Kidney (tissue), 14 donors: ENCODE data around the gene ITGA2B. TPM values are rescaled to one million over a fixed set of nuclear protein-coding genes. Genes with fewer than 3 reads are reported as not detected.

Experiments
- DNase-seq, 5 donors: peaks; one replicate each; pipeline ENCODE4 v3.0.0-alpha.2; 2013 to 2020
- FAIRE-seq: peaks from 2 replicates; lab custom pipeline; 2012; peaks lifted over from hg19 to GRCh38; lab: Jason Lieb, UNC
- H3K27ac ChIP-seq, 2 donors: one replicate each; pipeline ENCODE4 v1.7.0; 2013; ENCODE audit warnings: low read depth in 2 of 2, low read length in 2 of 2, inconsistent platforms in 1 of 2
- H3K27me3 ChIP-seq: one replicate; pipeline ENCODE4 v1.7.1; 2013; ENCODE audit warnings: low read length, inconsistent platforms; ENCODE audit not compliant: control insufficient read depth, insufficient read depth
- H3K36me3 ChIP-seq, 3 donors: one replicate each; pipeline versions ENCODE4 v1.7.0 to v1.7.1; 2013; ENCODE audit warnings: low read length in 3 of 3, control low read depth in 1 of 3, inconsistent platforms in 1 of 3; ENCODE audit not compliant: insufficient read depth in 3 of 3, control insufficient read depth in 2 of 3
- H3K4me1 ChIP-seq, 3 donors: one replicate each; pipeline versions ENCODE4 v1.7.0 to v1.7.1; 2013; ENCODE audit warnings: low read length in 3 of 3, inconsistent platforms in 1 of 3, low read depth in 1 of 3; ENCODE audit not compliant: control insufficient read depth in 2 of 3, insufficient read depth in 2 of 3
- H3K4me3 ChIP-seq, 3 donors: one replicate each; pipeline versions ENCODE4 v1.7.0 to v1.8.1; 2013; ENCODE audit warnings: low read length in 3 of 3, control low read depth in 1 of 3, inconsistent platforms in 1 of 3
- H3K9ac ChIP-seq, 3 donors: one replicate each; pipeline versions ENCODE4 v1.7.0 to v1.7.1; 2013; ENCODE audit warnings: low read length in 3 of 3, control low read depth in 1 of 3, inconsistent platforms in 1 of 3
- H3K9me3 ChIP-seq, 3 donors: one replicate each; pipeline versions ENCODE4 v1.7.0 to v1.7.1; 2013; ENCODE audit warnings: low read length in 3 of 3, control low read depth in 1 of 3, inconsistent platforms in 1 of 3; ENCODE audit not compliant: control insufficient read depth in 2 of 3, insufficient read depth in 1 of 3
- intact Hi-C: fragments of 100-400 bp; cut with DNase I; formaldehyde crosslinking; loops from one replicate; pipeline ENCODE4 v1.11.1; 2022
- polyA plus RNA-seq: library from polyadenylated mRNA; stranded (reverse); fragments of 350-450 nt; fragmentation: Illumina TruSeq; extraction: RNeasy Lipid Tissue Mini Kit (QIAGEN cat#74804); gene quantifications from one replicate; pipeline ENCODE4 v1.2.3, GENCODE V29; 2014; ENCODE audit warnings: low read depth, low replicate concordance; ENCODE audit not compliant: insufficient read depth
- total RNA-seq: library from RNA; stranded (reverse); fragmentation: NEBNext Ultra II Directional; extraction: Animal tissue kit (Norgen Biotek cat#: 25700); gene quantifications from one replicate; pipeline ENCODE4 v1.2.1, GENCODE V29; 2021
- TF ChIP-seq, protein P1 (sequence below): IDR thresholded peaks from 3 replicates; pipeline ENCODE4 v1.5.1; 2012; ENCODE audit warnings: mild to moderate bottlenecking, moderate library complexity, borderline replicate concordance; ENCODE audit not compliant: insufficient read depth; ENCODE audit errors: extremely low read depth
- donor health status: control.
- donor health status: control.
- donor health status: control.
- donor health status: control.
- donor health status: control.
- donor health status: DM: yes; HTN: yes; CAD: no.
- donor health status: Normal renal cell carcinoma (clear cell type).

Gene ITGA2B
- total and polyA plus RNA-seq, 2 donors from 2014 or later: 0.67 to 1.7 TPM

GRCh38 chr17:44326861-44327444 lies 62.5 kb downstream of the ITGA2B start:
- Histone ChIP-seq H3K36me3 (peaks cover 0 to 6% (median 2%) of the 10 kb centered on the region in 3 donors), H3K9me3 (no peaks in the 10 kb centered on the region), H3K4me1 (peaks cover 0 to 16% (median 0%) of the 10 kb centered on the region in 3 donors), H3K27me3 (no peaks in the 10 kb centered on the region), H3K27ac (peak overlapping the region in 1 of 2 donors; percentile 63), H3K9ac (no peak overlapping the region), H3K4me3 (peak overlapping the region in 2 of 3 donors; percentile 16 to 49)
- TF ChIP-seq, protein P1, sequence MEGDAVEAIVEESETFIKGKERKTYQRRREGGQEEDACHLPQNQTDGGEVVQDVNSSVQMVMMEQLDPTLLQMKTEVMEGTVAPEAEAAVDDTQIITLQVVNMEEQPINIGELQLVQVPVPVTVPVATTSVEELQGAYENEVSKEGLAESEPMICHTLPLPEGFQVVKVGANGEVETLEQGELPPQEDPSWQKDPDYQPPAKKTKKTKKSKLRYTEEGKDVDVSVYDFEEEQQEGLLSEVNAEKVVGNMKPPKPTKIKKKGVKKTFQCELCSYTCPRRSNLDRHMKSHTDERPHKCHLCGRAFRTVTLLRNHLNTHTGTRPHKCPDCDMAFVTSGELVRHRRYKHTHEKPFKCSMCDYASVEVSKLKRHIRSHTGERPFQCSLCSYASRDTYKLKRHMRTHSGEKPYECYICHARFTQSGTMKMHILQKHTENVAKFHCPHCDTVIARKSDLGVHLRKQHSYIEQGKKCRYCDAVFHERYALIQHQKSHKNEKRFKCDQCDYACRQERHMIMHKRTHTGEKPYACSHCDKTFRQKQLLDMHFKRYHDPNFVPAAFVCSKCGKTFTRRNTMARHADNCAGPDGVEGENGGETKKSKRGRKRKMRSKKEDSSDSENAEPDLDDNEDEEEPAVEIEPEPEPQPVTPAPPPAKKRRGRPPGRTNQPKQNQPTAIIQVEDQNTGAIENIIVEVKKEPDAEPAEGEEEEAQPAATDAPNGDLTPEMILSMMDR: peak; percentile 53
- intact Hi-C loops: loop anchor here (5.0 kb wide), 1 partner anchor 115 kb away; no protein-coding TSS in a partner anchor
- DNase-seq: peak; percentile 97 to 99 (median 98)
- no peak for FAIRE-seq

DNA sequence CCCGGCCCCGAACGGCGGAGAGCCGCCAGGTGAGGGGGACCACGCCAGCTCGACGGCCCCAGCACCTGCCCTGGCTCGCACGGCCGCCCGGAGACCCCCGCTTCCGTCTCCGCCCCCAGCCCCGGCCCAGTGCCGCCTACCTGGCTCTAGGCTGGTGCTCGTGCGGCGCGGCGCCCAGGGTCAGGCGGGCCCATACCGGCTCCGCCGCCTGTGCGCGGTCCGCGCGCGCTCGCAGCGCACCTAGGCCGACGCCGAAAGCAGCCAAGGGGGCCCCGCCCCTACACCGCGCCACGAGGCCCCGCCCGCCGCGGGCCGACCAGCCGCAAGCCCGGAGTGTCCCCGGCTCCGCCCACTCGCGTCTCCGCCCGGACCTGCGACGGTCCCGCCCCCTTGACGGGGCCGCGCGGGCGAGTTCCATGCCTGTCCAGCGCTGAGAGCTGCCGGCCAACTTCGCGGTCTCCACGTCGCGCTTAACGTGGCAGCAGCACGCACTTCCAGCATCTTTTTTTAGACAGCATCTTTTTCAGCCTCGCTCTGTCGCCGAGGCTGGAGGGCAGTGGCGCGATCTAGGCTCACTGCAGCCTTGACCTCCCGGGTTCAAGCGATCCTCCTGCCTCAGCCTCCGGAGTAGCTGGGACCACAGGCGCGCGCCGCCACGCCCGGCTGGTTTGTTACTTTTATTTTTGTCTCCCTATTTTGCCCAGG lies 64.7 kb downstream of the ITGA2B start, which contains the start of gene SLC25A39:
SLC25A39 (minus strand) TSS at position 253 of the 705 bp plus-strand sequence. CDS start 1,261 bp downstream, outside the sequence.
- peak within 1 kb of the TSS; percentile 94 to 97 for H3K27ac ChIP-seq
- H3K4me1 ChIP-seq: peaks cover 0 to 14% (median 0%) of the 10 kb centered on the region in 3 donors
- no peaks in the 10 kb centered on the region for H3K9me3 ChIP-seq
- H3K9ac ChIP-seq: peak within 1 kb of the TSS; percentile 22 to 88 (median 78)
- intact Hi-C loops: loop anchor here (5.0 kb wide), 1 partner anchor 112 kb away; no protein-coding TSS in a partner anchor
- H3K4me3 ChIP-seq: peak within 1 kb of the TSS; percentile 60 to 80 (median 77)
- peaks cover 0 to 25% (median 16%) of the 10 kb centered on the region in 3 donors for H3K36me3 ChIP-seq
- TF ChIP-seq, protein P1: peak; percentile 10
- H3K27me3 ChIP-seq: no peaks in the 10 kb centered on the region
- FAIRE-seq (no peak), DNase-seq (peak; percentile 95 to 98 (median 96))

DNA sequence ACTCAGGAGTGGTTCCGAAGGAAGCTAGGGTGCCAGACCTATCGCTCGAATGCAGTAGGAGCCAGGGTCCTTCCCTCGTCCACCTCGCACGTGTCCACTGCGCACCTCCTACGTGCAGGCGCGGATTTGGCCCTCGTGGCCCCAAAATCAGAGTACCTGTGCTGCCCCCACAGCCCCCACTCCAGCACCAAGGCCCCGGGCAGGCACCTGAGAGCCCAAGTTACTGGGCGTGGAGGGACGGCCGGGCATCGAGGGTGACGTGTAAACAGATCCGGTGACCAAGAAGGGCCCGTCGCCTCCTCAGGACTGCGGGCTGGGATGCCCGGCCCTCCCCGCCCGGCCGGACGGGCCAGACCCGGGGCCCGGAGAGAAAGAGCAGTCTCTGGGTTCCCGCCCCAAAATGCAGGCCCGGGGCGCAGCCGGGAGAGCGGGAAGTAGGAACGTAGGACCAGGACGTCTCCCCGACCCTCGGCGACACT lies 65.3 kb downstream of the ITGA2B start:
- peak overlapping the region; percentile 32 to 48 for H3K27ac ChIP-seq
- TF ChIP-seq, protein P1: no peak
- H3K36me3 ChIP-seq: peaks cover 0 to 25% (median 16%) of the 10 kb centered on the region in 3 donors
- H3K4me3 ChIP-seq: peak overlapping the region; percentile 60 to 80 (median 77)
- FAIRE-seq (no peak), DNase-seq (peak in 3 of 5 donors; percentile 22 to 72 (median 38))
- no peaks in the 10 kb centered on the region for H3K9me3 ChIP-seq
- no peaks in the 10 kb centered on the region for H3K27me3 ChIP-seq
- intact Hi-C loops: no loop called here
- H3K9ac ChIP-seq: peak overlapping the region; percentile 15 to 86 (median 78)
- peaks cover 0 to 14% (median 0%) of the 10 kb centered on the region in 3 donors for H3K4me1 ChIP-seq
